Measurements from ENCODE around the gene DLG2.

The DLG2 gene

DNA sequence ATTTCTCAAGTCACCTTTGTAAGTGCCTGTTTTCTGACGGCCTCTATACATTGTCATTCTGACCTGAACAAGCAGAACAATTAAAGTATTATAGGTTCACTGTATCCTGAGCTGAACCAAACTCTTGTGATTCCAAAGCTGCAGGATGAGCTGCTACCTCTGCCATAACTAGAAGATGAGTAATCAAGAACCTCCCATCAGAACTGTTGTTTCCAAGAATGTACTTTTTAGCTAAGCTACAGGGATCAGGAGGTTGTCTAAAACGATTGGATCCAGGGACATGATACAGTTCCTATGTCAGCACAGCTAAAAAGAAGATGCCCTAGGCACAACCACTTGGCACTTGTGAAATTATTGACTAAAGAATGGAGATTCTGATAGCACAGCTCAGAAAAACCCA lies 2052.6 kb downstream of the DLG2 start:
- no peak for FAIRE-seq

GRCh38 chr11:83572581-83573496 lies 2054.3 kb downstream of the DLG2 start:
- FAIRE-seq, result no peak

- no peak for FAIRE-seq
These were observed 2055.8 kb downstream of the DLG2 start for GRCh38 chr11:83571302-83571701.

DNA sequence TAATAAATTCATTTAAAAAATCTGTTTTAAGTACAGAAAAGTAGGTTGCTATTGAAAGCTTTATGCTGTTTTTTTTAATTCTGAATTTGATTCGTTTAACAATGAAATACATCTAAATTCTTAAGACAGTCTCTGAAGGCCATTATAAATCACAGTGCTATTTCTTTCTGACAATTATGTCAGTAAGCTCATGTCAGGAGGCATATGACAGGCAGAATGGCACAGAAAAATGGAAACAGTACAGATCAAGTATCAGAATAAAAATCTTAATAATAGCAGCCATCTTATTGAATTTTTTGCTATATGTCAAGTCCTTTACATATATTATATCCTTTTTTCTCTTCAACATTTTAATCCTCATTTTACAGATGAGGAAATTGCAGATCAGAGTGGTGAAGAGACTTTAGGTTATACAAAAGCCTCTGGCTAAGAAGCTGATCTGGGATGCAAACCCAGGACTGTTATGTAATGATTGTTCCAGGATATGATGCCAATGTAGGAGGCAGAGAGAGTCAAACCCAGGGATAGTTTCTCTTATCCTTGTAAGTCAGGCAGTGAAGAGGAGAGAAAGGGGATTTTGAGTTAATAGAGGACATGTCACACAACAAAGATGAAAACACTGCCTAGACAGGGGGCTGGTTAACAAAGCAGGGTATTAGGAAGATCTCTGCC lies 2057.9 kb downstream of the DLG2 start:
- no peak for FAIRE-seq

DNA sequence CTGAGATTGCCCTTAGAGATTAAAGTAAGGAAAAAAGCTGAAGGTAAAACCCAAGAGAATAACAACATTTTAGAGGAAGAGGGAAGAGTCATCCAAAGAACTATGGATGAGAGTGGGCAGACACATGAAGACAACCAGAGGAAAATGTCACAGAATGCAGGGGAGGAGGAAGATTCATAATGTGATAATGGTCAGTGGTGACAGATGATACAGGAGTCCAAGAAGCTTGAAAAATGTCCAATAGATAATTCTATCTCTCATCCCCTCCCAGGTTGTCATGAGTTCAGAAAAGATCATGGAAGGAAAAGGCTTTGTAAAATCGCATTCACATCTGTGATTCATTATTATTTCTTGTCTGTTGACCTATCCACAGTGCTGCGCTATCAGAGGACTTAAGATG lies 2058.6 kb downstream of the DLG2 start:
- no peak for FAIRE-seq

DNA sequence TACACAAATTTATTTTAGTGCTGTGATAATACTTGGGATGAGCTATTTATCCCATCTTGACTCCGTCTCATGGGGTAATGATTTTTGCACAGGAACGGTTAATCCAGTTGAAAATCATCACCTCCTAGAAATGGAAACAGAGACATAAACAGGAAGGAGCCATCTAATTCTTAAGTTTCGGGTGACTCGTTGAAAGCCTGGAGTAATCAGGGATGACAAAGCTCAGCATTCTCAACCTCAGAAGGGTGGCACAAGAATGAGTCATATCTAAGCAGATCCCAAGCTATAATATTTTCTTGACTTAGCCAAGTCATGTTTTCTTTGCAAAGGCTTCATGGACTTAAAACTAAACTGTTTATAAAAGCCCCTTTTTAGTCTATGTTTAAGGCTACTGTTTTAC lies 2060.2 kb downstream of the DLG2 start:
- FAIRE-seq, result no peak

DNA sequence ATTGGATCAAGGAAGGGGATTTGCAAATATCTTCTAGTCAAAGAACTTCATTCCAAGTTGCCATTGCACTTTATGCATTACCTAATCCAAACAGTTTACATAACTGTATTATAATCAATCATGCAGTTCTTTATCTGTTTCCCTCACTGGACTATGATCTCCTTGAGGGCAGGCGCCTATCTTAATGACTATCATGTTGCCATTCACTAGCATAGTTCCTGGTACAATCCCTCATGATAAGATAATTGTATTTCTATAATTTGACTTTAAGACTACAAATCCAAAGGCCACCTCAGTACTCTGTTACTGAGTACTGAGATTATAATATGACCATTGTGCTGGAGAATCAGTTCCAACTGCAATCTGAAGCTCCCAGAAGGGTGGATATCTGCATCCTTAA lies 2062.3 kb downstream of the DLG2 start:
- FAIRE-seq, result no peak

DNA sequence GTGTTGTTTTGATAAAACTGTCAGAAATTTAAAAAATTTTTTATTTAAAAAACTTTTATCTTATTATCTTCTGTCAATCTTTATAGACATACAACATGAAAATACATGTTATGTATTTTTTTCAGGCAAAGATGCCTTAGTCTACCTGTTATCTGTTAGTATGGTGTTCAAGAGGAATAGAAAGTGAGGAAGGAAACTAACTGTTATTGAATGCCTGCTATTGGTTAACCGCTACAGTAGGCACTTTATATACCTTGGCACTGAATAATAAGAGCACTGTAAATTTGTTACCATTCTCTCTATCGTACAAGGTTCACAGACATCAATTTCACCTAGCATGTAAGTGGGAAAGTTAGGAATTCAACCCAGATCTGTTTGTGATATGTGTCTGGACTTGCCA lies 2068.9 kb downstream of the DLG2 start:
- no peak for FAIRE-seq

- FAIRE-seq, result no peak
These were observed 2069.5 kb downstream of the DLG2 start for GRCh38 chr11:83557653-83558052.

DNA sequence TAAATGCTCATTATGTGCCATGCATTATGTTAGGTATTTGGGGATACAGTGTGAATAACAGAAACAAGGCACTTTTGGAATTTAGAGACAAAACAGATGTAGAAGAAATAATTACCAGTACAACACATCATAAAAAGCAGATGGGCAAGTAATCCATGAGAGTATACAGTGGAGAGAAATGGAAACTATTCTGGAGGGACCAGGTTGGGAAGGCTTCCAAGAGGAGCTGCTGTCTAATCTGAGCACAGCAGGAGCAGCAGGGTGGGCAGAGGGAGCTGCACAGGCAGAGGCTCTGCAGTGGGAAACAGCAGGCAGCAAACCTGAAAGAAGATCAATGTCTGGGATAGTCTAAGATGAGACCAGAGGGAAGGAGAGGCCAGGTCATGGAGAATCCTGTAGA lies 2072.3 kb downstream of the DLG2 start:
- no peak for FAIRE-seq

GRCh38 chr11:83549984-83550667 lies 2077.0 kb downstream of the DLG2 start:
- no peak for FAIRE-seq

DNA sequence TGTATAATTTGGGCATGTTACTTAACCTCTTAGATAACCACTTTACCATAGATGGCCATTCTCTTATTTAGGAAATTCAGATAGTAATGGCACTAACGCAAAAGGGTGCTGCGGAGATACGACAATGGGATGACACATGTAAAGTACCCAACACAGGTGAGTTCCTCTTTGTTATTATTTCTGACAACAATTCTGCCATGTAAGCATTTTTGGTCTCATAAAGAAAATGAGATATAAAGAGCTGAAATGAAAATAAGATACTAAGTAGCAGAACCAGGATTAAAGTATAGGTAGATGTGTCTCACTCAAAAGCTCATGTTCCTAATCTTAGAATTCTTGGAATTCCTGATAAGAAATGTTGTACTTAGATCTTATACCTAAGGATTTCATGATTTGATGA lies 2080.8 kb downstream of the DLG2 start:
- no peak for FAIRE-seq

DNA sequence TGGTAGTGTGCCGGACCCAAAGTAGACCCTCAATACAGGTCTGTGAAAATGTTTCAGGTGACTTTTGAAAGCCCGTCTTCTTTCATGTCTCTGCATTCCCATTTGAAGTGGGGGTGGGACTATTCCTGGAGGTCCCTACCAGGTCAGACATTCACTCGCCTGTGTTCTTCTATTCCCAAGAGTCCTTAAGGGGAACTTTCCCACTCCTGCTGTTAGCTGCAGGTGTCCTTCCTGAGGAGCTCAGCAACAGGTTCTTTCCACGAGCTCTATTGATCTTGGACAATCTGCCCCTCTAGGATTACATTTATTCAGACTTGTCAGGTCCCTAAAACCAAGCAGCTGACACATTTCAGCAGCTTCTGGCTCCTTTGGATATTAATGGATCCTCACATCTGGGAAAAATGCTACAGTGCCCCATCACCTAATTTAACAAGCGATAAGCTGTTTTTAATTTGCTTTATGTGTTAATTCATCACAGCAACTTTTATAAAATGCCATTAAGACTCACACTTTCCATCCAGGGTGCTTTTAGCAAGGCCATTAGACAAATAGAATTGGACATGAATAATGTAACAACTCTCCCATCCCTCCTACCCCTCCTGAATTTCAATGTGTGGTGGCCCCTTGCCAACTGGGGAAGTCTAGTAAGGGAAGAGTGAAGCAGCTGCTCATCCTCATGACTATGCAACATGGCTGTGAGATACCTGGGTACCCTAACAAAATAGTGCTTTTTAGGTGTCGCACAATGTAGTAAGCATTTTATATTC lies 2081.5 kb downstream of the DLG2 start:
- FAIRE-seq, result no peak

- FAIRE-seq, result no peak
These were observed 2082.3 kb downstream of the DLG2 start for GRCh38 chr11:83544846-83545245.

DNA sequence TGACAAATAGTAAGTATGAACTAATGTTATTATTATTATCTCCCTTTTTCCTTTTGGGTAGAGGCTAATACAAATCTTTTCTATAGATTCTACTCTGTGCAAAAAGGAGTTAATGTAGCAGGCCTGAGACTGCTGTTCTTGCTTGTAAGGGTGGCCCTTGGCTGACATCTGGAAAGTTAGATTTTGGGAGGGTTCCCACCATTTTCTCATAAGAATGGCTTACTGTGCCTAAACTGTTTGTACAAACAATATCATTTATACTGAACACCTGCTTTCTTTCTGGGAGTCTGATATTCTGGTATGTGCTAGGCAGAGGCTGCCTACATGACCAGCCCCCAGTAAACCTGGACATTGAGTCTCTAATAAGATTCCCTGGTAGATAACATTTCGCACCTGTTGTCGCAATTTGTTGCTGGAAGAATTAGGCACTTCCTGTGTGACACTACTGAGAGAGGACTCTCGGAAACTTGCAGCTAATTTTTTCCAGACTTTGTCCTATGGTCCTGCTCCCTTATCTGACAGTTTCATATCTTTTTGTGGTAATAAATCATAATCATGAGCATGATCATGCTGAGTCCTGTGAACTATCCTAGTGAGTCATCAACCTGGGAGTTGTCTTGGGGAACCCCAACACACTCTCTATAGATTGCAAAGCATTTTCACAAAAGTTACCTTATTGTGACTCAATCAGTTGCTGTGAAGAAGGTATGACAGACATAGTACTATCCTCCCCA lies 2083.3 kb downstream of the DLG2 start:
- no peak for FAIRE-seq

GRCh38 chr11:83542861-83543260 lies 2084.3 kb downstream of the DLG2 start:
- FAIRE-seq, result no peak

DNA sequence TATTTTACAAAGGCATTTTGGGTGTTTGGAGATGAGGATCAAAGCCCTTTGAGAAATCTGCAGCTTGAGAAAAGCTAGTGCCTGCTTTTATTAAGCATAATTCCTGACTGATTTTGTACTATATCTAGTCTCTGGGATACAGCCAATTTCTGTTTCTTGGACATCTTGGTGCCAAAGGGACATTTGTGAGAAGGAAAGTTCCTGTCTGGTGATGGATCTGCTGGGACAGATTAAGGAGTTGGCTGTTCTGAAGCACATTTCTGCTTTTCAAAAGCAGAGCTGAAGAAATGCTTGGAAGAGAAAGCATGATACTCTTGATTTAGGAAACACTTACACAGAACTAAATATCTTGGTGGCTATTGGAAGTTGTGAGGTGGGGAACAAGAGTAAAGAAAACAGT lies 2086.4 kb downstream of the DLG2 start:
- FAIRE-seq, result no peak

- no peak for FAIRE-seq
These were observed 2086.9 kb downstream of the DLG2 start for GRCh38 chr11:83540112-83540675.

- no peak for FAIRE-seq
These were observed 2088.9 kb downstream of the DLG2 start for GRCh38 chr11:83538286-83538685.

DNA sequence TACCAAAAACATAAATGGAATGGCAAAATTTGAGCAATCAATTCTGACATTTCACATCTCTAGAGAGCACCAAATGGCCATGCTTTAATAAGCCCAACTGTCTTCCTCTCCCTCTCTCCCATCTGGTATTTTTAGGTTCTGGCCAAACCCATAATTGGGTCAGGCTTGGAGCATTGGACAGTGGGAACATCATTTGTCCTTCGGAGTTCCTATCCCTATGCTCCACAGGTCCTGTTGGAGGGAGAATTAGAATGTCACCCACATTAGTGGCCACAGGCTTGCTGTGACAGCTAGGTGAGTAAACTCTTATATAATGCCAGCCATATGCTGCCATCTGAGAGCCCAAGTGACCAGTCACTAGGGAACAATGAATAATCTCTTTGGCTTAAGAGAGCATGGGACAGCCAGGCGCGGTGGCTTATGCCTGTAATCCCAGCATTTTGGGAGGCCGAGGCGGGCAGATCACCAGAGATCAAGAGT lies 2090.0 kb downstream of the DLG2 start:
- no peak for FAIRE-seq

DNA sequence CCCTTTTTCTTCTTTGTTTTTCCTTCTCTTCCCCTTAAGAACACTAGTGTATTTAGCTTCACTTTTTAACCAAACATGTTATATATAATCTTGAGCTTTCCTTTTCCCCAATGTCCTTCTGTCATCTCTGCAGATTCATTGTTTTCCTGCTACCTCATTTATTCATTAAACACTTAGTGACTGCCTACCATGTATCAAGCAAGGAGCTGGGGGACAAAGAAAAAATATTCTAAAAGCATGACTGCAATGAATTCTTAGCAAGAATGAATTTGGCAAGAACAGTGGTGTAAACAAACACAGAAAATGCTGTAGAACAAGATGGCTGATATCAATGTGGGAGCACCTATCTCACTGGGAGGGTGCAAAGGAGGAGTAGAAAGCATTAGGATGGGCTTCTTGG lies 2094.0 kb downstream of the DLG2 start:
- FAIRE-seq, result no peak

DNA sequence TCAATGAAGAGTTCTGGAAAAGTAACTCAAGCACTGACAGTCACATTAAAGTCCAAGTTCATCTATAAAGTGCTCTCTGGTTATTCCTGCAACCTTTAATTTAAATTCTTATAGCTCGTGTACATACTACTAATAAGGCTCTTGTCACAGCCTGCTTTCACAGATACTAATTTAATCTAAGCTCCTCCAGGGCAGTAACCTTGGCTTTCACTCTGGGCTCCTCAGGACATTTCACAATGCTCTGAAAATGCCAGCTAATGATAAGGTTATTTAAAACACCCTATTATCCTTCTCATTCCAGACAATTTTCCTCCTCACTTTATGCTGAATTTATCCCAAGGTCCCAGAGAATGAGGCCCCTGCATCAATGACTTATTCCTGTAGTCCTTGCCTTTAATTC lies 2098.3 kb downstream of the DLG2 start:
- FAIRE-seq, result no peak
